GM23338 (cell line): Measurements from ENCODE around the gene FTO.

Experiments used
- CREB1 ChIP-seq: fragments of 250-450 bp; sonication (Bioruptor Pico); IDR thresholded peaks from 2 replicates; pipeline ENCODE4 v1.5.0; 2020; ENCODE audit warnings: low read depth, mild to moderate bottlenecking, moderate library complexity
- CTCF ChIP-seq, 2 experiments: fragments of 200-600 bp in 1 of 2; sonication (generic) in 1 of 2; conservative IDR thresholded peaks; 2 replicates each; pipeline versions ENCODE4 v1.5.1 to v1.6.1; 2016 to 2017; ENCODE audit warnings: antibody characterized with exemption in 2 of 2, low read depth in 2 of 2, mild to moderate bottlenecking in 2 of 2, moderate library complexity in 1 of 2
- EZH2 ChIP-seq: fragments of 200-600 bp; sonication (generic); IDR thresholded peaks from one replicate; pipeline ENCODE4 v1.8.0; 2017; ENCODE audit warnings: antibody characterized with exemption, mild to moderate bottlenecking, low read depth; ENCODE audit not compliant: unreplicated experiment
- EZH2phosphoT487 ChIP-seq: fragments of 200-600 bp; sonication (generic); IDR thresholded peaks from one replicate; pipeline ENCODE4 v1.8.1; 2018; ENCODE audit warnings: antibody characterized with exemption; ENCODE audit not compliant: unreplicated experiment
- JUNB ChIP-seq: IDR thresholded peaks from one replicate; pipeline ENCODE4 v1.6.1; 2016; ENCODE audit warnings: antibody characterized with exemption; ENCODE audit not compliant: unreplicated experiment
- NANOG ChIP-seq: IDR thresholded peaks from 2 replicates; pipeline ENCODE4 v1.6.1; 2016; ENCODE audit warnings: antibody characterized with exemption, borderline replicate concordance
- POLR2AphosphoS5 ChIP-seq: IDR thresholded peaks from 2 replicates; pipeline ENCODE4 v1.6.1; 2016; ENCODE audit warnings: antibody characterized with exemption, low read depth
- REST ChIP-seq: IDR thresholded peaks from one replicate; pipeline ENCODE4 v1.6.1; 2018; ENCODE audit warnings: antibody characterized with exemption; ENCODE audit not compliant: unreplicated experiment
- STAT1 ChIP-seq: IDR thresholded peaks from one replicate; pipeline ENCODE4 v1.6.1; 2016; ENCODE audit warnings: antibody characterized with exemption; ENCODE audit not compliant: unreplicated experiment
- ZNF114 ChIP-seq: fragments of 250-450 bp; sonication (Bioruptor Pico); IDR thresholded peaks from 2 replicates; pipeline ENCODE4 v1.5.0; 2020; ENCODE audit warnings: mild to moderate bottlenecking, moderate library complexity
- ZNF331 ChIP-seq: fragments of 250-450 bp; sonication (Bioruptor Pico); IDR thresholded peaks from 2 replicates; pipeline ENCODE4 v1.5.0; 2020; ENCODE audit warnings: low read depth, mild to moderate bottlenecking, moderate library complexity

- TF ChIP-seq POLR2AphosphoS5: no peak
- no peak for TF ChIP-seq EZH2
- TF ChIP-seq CTCF (conservative IDR thresholded peaks at IDR 0.05; ENCODE audit: low read depth in 2 of 2): no peak
- no peak for TF ChIP-seq JUNB
- TF ChIP-seq CREB1 (CRISPR knock-in tag): no peak
- no peak for TF ChIP-seq EZH2phosphoT487
- TF ChIP-seq NANOG: no peak
- no peak for TF ChIP-seq ZNF331 (CRISPR knock-in tag)
- TF ChIP-seq REST: no peak
- TF ChIP-seq STAT1: no peak
- no peak for TF ChIP-seq ZNF114 (CRISPR knock-in tag)
These were observed 118.1 kb downstream of the FTO start for GRCh38 chr16:53821957-53822625.
